ENCODE results near the gene WNT4. TPM values are rescaled to one million over a fixed set of nuclear protein-coding genes. Genes with fewer than 3 reads are reported as not detected.

The WNT4 gene
- polyA plus RNA-seq, 2 of the 4 experiments (the other 2 are of a cell fraction), result 0.23 to 0.62 TPM

DNA sequence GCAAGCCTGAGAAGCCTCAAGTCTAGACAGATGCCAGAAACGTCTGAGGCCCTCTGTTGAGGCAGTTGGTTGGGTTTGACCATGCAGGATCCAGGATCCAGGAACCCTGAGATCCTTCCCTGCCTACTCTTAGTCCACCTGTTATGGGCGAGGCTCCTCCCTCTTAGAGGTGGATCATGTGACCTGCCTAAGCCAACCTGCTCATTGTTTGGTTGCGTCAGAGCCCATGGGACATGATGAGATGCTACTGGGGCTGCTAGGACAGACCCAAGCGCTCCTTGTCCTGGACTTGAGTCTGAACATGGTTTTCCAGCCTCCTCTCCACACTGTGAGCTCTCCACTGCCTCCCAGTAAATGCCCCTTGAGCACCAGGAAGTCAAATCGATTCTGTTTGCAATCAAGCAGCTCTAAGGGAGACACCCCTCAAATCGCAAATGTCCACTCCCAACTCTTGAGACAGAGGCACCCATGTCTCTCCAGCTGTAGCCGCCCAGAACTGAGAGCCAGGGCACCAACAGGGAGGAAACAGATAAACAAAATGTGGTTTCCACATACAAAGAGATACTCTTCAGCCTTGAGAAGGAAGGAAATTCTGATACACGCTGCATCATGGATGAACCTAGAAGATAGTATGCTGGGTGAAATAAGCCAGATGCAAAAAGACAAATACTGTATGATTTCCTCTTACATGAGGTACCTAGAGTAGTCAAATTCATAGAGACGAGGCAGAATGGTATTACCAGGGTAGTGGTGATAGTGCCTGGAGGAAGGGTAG lies 31.7 kb upstream of the WNT4 start:
- CTCF ChIA-PET, result interaction anchor here (1.6 kb wide), 1 partner anchor 28 kb away, joined by 4 read pairs; no protein-coding TSS in a partner anchor
- no peaks in the 10 kb centered on the region for H3K4me1 ChIP-seq
- peak in 1 of 2 experiments; percentile 55; a peak in 3 of 6 replicates for ATAC-seq
- 75% methylated on average over 8 of the region's 9 CpGs for WGBS (ENCODE audit: missing lambda C conversion rate)
- no peaks in the 10 kb centered on the region; the same call in 2 of the 3 replicates for H3K9me3 ChIP-seq
- H3K4me3 ChIP-seq, result no peak overlapping the region
- POLR2A ChIA-PET, result no interaction called here
- FAIRE-seq, result no peak
- H3K4me2 ChIP-seq, result no peak overlapping the region
- no peak overlapping the region for H3K27ac ChIP-seq
- TF ChIP-seq HOXB13 (CRISPR knock-in tag; IDR thresholded peaks at IDR 0.05; ENCODE audit: low read depth) (no peak), JUN (IDR thresholded peaks at IDR 0.05) (no peak), NR3C1 (IDR thresholded peaks at IDR 0.05) (no peak), BHLHE40 (IDR thresholded peaks at IDR 0.05; ENCODE audit: low read depth, low read length) (no peak), ZNF302 (CRISPR knock-in tag; IDR thresholded peaks at IDR 0.05) (no peak), E2F6 (IDR thresholded peaks at IDR 0.05; ENCODE audit: borderline replicate concordance, low read depth) (no peak), BCL3 (IDR thresholded peaks at IDR 0.05) (no peak), POLR2A (IDR thresholded peaks at IDR 0.05; ENCODE audit: low read length) (no peak), KDM5A (IDR thresholded peaks at IDR 0.05) (no peak), EHMT2 (IDR thresholded peaks at IDR 0.05; ENCODE audit: low read depth) (no peak), SREBF2 (IDR thresholded peaks at IDR 0.05) (no peak), CBX8 (IDR thresholded peaks at IDR 0.05) (no peak), HEYL (CRISPR knock-in tag; IDR thresholded peaks at IDR 0.05) (no peak)
- TF ChIP-seq, protein P1, sequence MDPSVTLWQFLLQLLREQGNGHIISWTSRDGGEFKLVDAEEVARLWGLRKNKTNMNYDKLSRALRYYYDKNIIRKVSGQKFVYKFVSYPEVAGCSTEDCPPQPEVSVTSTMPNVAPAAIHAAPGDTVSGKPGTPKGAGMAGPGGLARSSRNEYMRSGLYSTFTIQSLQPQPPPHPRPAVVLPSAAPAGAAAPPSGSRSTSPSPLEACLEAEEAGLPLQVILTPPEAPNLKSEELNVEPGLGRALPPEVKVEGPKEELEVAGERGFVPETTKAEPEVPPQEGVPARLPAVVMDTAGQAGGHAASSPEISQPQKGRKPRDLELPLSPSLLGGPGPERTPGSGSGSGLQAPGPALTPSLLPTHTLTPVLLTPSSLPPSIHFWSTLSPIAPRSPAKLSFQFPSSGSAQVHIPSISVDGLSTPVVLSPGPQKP (IDR thresholded peaks at IDR 0.05; ENCODE audit: low read depth, low read length), result no peak
- TF ChIP-seq, protein P2, sequence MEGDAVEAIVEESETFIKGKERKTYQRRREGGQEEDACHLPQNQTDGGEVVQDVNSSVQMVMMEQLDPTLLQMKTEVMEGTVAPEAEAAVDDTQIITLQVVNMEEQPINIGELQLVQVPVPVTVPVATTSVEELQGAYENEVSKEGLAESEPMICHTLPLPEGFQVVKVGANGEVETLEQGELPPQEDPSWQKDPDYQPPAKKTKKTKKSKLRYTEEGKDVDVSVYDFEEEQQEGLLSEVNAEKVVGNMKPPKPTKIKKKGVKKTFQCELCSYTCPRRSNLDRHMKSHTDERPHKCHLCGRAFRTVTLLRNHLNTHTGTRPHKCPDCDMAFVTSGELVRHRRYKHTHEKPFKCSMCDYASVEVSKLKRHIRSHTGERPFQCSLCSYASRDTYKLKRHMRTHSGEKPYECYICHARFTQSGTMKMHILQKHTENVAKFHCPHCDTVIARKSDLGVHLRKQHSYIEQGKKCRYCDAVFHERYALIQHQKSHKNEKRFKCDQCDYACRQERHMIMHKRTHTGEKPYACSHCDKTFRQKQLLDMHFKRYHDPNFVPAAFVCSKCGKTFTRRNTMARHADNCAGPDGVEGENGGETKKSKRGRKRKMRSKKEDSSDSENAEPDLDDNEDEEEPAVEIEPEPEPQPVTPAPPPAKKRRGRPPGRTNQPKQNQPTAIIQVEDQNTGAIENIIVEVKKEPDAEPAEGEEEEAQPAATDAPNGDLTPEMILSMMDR (IDR thresholded peaks at IDR 0.05), result no peak
- peak in 1 of 2 experiments; percentile 10 for DNase-seq (ENCODE audit: low read depth in 1 of 2, low spot score in 1 of 2)

DNA sequence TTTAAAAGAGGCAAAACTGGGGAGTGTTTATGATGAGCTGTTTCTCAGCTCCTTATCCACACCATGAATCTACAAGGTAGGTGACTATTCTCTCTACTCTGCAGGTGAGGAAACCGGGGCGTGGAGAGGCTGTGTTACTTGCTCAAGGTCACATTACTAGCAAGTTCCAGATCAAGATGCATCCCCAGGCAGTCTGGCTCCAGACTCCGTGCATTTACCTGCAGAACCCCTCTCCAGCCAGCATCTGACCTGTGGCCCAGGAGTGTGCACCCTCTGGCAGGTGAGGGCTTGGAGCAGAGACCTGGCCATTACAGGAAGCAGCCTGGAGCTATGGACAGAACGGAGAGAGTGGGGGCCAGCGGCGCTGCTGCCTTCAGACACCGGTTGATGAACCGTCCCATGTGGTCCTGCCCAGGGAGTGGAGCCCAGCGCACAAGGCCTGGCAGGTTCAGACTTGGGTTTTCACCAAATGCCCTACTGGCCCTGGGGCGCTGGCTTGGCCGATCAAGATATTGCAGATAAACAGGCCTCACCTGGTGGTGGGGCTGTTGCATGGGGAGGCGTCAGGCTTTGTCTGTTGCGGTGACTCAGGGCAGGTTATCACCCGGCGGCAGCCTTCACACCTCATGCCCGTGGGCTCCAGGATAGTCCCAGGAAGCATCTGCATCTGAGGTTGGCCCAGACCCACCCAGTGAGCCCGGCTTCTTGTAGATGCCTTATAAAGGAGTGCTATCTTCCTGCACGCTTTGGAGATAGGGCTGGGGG lies 29.2 kb upstream of the WNT4 start:
- no peak overlapping the region for H3K4me2 ChIP-seq
- no peak for DNase-seq (ENCODE audit: low read depth in 1 of 2, low spot score in 1 of 2)
- ChIA-PET POLR2A (no interaction called here), CTCF (no interaction called here)
- FAIRE-seq, result no peak
- ATAC-seq, result no peak
- WGBS (ENCODE audit: missing lambda C conversion rate), result 82% methylated on average over 7 of the region's 18 CpGs
- H3K9me3 ChIP-seq, result no peaks in the 10 kb centered on the region
- H3K4me1 ChIP-seq, result no peaks in the 10 kb centered on the region
- H3K27ac ChIP-seq, result no peak overlapping the region
- TF ChIP-seq RNF2 (IDR thresholded peaks at IDR 0.05; ENCODE audit: borderline replicate concordance, low read depth) (no peak), USF2 (IDR thresholded peaks at IDR 0.05) (no peak), HEYL (CRISPR knock-in tag; IDR thresholded peaks at IDR 0.05) (no peak)
- no peak overlapping the region for H3K4me3 ChIP-seq

Data from A549 (cell line).